ENCODE results near the gene FAM107B. TPM values are rescaled to one million over a fixed set of nuclear protein-coding genes. Genes with fewer than 3 reads are reported as not detected.
"Not testable (repeated sequence)": the region's sequence is repeated elsewhere in the genome, so short reads cannot be mapped to it uniquely, and the experiment has no call there.

FAM107B gene
- total RNA-seq, 2 donors from 2014 or later: 15.3 to 17.1 TPM

DNA sequence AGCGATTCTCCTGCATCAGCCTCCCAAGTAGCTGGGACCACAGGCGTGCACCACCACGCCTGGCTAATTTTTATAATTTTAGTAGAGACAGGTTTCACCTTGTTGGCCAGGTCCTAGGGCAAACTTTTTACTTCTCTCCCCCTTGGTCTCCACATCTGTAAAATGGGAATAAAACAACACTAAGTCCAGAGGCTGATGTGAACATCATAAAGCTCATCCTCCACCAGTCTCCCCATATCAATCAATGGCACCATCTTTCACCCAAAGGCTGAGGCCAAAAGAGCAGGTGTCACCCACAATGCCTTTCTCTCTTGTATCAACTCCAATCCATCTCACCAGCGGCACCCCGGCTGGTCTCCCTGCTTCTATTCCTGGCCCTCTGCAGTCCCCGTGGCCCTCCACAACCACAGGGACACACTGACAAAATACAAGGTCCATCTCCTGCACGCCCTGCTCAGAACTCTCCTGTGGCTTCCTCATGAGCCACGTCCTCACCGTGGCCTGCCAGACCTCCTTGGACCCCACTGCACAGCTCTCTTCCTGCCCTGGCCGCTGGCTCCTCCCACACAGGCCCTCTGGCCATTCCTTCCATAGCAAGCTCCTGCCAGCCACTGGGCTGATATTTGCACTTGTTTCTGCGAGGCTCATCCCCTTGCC, 179.0 kb downstream of the FAM107B start:
- no peak for DNase-seq
- ATAC-seq: no peak
- intact Hi-C loops (cut with DNase I): no loop called here

GRCh38 chr10:14594878-14595525, 179.7 kb downstream of the FAM107B start:
- no peak for ATAC-seq
- intact Hi-C loops (cut with DNase I): no loop called here
- DNase-seq: no peak

DNA sequence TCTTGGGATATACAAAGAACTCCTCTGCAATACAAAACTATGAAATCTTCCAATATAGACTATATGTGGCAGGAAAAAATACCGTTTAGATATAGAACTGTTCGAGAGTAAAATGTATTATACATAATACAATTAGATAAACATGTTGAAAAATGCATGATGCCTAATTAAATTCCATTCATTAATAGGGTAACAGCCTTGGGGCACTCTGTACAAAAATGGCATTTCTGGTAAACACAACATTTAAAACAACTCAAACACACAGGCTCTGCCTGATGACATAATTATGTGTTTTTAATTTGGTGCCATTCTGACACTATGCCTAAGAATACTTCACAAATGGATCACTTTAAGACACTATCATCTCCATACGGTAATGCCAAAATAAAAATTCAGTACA, 180.9 kb downstream of the FAM107B start:
- intact Hi-C loops (cut with DNase I): no loop called here
- DNase-seq (no peak), ATAC-seq (no peak)

- DNase-seq (no peak), ATAC-seq (peak in 1 of 2 donors; percentile 29)
- intact Hi-C loops (cut with DNase I): no loop called here
Observed at GRCh38 chr10:14592566-14592965, 182.1 kb downstream of the FAM107B start.

DNA sequence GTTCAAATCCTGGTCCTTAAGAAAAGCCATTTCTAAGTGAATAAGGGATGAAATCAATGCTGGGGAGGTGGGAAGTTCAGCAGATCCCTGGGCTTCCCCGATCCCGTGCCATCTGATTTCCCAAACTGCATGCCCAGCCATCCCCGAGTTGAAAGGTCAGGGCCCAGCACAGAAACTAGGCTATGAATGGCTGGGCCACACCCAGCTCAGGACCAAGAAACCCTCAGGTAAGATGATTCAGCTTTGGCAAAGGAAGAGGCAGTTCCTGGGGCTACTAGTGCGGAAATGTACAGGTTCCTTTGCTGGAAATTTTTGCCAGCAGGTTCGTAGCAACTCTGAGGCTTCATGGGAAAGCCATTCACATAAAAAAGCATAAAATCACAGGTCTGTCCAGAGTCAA, 182.7 kb downstream of the FAM107B start:
- DNase-seq (no peak), ATAC-seq (no peak)
- intact Hi-C loops (cut with DNase I): no loop called here

DNA sequence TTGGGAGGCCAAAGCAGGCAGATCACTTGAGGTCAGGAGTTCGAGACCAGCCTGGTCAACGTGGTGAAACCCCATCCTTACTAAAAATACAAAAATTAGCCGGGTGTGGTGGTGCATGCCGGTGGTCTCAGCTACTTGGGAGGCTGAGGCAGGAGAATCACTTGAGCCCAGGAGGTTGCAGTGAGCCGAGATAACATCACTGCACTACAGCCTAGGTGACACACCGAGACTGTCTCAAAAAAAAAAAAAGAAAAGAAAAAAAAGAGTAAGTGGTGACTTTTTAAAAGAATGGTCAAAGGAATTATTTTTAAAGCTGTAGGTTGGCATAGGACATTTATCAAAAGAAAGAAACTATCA, 185.8 kb downstream of the FAM107B start:
- intact Hi-C loops (cut with DNase I); ATAC-seq: not testable (repeated sequence)

GRCh38 chr10:14588084-14588937, 186.4 kb downstream of the FAM107B start:
- intact Hi-C loops (cut with DNase I): no loop called here
- no peak for DNase-seq
- peak; percentile 45 to 48 for ATAC-seq

More for the DNA sequence above, 185.8 kb downstream of the FAM107B start:
- not testable (repeated sequence) for DNase-seq

- intact Hi-C loops (cut with DNase I): no loop called here
- DNase-seq (no peak), ATAC-seq (no peak)
Observed at GRCh38 chr10:14587540-14588083, 187.1 kb downstream of the FAM107B start.

DNA sequence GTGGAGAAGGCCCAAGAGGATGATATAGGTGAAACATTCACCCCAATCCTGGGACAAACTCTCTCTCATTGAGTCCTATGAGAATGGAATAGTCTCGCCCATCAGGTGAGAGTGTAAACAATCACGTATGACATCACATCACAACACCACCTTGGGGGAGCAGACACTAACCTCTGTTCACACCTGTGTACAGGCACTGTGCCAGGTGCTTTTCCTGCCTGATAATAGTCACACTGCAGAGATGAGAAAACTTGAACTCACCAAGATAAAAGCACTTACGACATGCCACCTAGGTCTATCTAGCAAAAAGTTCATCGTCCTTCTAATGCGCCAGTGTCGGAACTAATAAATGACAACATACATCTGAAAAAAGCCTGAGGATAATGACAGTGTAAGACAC, 187.8 kb downstream of the FAM107B start:
- intact Hi-C loops (cut with DNase I): no loop called here
- ATAC-seq (no peak), DNase-seq (no peak)

DNA sequence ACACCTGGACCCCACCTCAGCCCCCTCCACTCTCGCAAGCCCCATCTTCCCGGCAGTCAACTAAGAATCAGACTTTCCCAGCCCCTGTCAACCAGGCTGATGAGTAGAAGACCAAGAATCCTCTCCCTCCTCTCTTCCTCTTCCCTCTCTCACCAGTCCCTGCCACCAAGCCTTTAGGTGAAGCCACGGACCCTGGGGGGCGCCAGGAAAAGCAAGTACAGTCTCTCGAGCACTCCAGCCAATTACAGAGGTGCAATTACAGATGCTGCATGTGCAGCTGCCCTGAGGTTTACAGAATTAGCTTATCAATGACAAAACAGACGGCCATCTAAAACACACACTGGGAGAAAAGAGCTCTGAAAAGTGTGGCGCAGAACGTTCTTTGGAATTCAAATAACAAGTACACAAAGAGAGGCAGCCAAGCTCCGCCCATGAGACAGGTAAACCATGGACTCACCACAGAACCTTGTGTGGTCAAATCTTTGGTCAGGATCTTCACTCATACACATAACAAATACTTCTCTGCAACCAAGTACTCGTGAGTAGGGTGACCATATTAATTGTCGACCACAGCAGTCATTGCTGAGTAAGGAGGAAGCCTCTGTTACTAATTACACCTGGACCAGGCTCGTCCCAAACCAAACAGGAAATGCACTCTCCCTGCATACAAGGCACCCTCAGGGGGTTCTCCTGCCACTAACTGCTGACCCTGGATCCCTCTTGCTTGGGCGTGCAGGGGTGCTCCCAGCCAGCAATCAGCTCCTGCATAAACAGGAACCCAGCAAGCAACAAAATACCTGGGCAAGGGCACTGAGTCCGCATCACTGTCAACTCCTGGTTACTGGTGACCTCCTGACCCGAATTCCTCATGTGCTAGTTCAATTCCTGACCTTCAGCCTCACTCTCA, 189.2 kb downstream of the FAM107B start:
- intact Hi-C loops (cut with DNase I): no loop called here
- DNase-seq: no peak
- ATAC-seq: no peak

- intact Hi-C loops (cut with DNase I): no loop called here
- ATAC-seq (no peak), DNase-seq (no peak)
Observed at GRCh38 chr10:14584661-14585060, 190.0 kb downstream of the FAM107B start.

- DNase-seq (no peak), ATAC-seq (no peak)
- intact Hi-C loops (cut with DNase I): no loop called here
Observed at GRCh38 chr10:14583967-14584366, 190.7 kb downstream of the FAM107B start.

GRCh38 chr10:14583252-14583651, 191.4 kb downstream of the FAM107B start:
- peak in 1 of 2 donors; percentile 27 for ATAC-seq
- no peak for DNase-seq
- intact Hi-C loops (cut with DNase I): no loop called here

DNA sequence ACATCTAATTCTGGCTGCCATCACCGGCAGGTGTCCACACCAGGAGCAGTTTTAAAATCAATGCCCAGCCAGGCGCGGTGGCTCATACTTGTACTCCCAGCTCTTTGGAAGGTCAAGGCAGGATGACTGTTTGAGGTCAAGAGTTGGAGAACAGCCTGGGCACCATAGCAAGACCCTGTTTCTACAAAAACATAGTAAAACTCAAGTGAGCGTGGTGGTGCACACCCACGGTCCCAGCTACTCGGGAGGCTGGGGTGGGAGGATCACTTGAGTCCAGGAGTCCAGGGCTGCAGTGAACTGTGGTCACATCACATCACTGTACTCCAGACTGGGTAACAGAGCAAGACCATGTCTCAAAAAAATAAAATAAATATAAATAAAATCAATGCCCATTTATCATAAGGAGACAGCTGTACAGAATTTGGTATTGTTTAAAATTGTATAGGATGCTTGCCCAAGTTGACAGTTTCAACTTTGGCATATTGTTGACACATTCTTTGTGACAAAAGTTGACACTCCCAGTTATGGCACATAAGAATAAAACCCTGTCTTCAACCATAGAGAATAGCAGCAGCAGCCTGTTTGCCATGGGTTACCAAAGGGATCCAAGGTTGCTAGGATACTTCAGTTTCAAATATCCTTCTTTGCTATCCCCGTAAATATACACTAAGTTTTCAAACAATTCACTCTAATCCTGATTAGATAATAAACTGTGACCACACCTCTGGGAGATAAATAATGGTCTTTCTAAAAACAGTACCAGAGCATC, 193.0 kb downstream of the FAM107B start:
- no peak for ATAC-seq
- no peak for DNase-seq
- intact Hi-C loops (cut with DNase I): no loop called here

DNA sequence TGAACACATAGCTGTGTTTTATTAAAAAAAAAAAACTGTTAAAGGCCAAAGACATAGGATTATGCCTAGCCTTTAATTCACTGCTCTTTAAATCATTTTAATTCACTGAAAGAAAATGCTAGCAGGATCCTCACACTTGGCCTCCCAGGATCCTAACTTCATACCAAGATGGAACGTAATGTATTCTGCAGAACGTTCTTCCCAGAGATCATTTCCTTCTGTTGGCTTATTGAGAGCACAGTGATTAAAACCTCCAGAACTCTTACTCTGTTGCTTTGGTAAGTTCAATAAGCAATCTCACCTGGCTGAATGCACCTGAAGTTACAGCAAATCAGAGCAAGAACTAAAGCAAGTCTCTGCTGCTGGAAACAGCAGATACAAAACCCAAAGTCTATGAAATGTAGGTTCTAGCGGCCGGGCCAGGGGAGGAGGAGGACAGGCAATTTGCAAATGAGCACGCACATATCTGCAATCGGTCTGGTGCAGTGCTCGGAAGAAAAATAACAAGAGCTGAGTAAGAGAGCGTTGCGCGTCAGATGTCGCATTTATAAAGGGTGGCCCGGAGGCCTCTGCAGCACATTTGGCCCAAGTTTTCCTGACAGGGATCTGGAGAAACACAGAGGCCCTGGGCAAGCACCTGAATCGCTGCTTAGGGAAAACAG, 193.9 kb downstream of the FAM107B start:
- intact Hi-C loops (cut with DNase I): no loop called here
- no peak for DNase-seq
- no peak for ATAC-seq

GRCh38 chr10:14579405-14579804, 195.3 kb downstream of the FAM107B start:
- ATAC-seq: peak; percentile 50 to 71
- intact Hi-C loops (cut with DNase I): no loop called here
- no peak for DNase-seq

DNA sequence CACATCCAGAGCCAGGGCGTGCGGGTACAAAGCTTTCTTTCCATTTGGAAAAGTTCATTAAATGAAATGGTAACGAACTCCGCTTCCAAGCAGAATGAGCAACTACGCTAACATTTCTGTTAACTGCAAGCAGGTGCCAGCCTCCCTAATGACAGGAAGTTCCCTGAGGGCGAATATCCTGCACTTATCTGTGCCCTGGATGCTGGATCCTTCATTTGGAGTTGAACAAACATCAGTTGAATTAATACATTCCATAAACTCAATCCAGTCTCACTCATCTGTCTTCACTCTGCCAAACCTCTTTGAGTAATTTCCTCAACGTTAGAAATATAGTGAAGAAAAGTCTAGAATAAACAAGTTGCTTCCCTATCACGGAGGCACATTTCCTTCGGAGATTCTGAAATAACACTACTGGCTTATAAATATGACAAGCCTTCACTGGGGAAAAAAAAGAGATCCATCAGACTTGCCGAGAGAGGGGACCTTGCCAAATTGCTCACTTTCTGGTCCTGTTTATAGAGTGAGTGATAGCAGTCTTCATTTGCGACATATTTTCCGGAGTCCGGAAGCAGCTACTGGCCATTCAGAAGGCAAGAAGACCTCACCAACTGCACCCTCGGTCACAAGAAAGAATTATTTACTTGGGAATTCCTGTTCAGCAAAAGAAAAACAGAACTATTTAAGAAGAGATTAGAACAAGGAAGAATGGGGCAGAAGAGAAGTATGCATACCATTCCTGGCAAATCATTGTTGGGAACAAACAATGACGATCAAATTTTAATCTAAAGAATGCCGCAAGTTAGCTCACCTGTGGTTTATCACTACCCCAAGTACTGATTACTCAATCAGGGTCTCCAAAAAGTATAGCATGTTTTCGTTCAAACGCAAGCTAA, 196.4 kb downstream of the FAM107B start:
- intact Hi-C loops (cut with DNase I): no loop called here
- peak; percentile 60 to 67 for ATAC-seq
- DNase-seq: peak; percentile 65
